ENCODE results near the gene SMIM35.
A peak's percentile ranks its signal among the peaks of the same experiment; 100 is the strongest.

The SMIM35 gene

DNA sequence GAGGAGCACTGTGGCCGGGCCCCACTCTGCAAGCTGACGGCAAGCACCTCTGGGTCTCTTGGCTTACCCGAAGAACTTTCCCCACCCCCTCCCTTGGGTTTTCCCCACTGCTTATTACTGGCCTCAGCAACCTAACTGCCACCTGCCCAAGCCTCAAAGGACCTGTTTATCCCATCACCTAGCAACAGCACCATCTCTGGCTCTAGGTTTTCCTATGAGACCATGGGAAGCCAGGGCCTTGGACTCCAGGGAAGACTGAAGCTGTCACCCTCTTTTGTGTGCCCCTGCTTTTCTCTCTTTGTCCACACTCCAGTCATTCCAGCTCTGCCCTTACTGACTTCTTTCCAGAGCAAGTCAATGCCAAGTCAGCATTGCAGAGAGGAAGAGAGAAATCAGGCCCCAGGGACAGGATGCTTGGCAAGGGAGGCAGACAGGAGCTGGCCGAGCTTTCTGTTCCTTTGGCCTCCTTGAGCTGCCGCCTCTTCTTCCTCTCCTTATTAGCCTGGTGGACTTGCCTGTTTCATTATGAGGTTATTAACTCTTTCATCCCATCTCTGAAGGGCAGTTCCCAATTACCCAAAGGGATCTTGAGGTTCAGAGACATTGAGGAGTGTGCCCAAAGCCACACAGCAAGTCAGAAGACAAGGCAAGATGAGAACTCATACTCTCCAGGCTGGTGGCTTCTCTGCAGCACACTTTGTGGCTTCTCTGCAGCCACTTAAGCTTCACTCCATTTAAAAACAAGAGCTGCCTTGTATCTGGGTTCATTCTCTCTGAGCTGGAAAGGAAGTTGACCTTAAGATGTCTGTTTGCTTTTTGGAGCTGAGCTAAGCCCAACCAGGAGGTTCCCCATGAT lies at the start of gene SMIM35:
Gene SMIM35 (minus strand): TSS at position 51 of the 856 bp plus-strand sequence. CDS start 206 bp downstream, outside the sequence.
- peak; percentile 82 for DNase-seq

DNA sequence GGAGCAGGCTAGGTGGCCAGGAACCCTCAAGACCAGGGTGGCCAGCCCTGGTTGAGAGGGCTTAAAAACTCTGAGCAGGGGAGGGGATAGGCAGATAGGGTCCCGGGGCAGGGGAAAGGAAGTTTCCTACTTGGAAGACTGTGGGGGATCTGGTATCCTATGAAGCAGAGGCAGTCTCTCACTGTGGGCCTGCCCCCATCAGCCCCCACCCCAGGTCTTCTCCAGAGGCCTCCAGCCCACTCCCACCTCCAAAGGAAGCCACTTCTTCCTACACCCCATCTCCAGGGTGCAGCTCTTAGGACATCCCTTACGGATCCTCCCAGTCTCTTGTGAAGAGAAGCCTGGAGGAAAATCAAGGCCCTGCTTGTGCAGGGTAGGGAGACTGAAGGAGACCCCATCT lies 49.6 kb upstream of the SMIM35 start:
- no peak for DNase-seq

DNA sequence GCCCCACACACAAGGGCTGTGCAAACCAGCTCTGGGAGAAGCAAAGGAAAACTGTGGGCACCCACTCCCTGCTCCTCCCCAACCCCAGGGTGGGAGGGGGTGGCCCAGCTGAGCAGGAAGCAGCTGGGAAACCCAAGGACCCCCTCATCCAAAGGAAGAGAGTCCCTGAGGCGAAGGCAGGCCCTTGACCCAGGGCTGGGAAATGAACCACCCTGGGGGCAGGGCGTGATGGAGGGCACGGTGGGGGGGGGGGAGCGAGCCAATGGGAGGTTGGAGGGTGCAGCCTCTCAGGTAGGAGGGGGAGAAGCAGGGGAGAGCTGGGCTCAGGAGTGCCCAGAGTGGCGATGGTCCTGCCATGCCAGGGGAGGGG lies 49.0 kb upstream of the SMIM35 start:
- no peak for DNase-seq

GRCh38 chr11:118135051-118135795 lies 48.5 kb upstream of the SMIM35 start:
- no peak for DNase-seq

GRCh38 chr11:118133816-118134215 lies 47.1 kb upstream of the SMIM35 start:
- DNase-seq, result no peak

DNA sequence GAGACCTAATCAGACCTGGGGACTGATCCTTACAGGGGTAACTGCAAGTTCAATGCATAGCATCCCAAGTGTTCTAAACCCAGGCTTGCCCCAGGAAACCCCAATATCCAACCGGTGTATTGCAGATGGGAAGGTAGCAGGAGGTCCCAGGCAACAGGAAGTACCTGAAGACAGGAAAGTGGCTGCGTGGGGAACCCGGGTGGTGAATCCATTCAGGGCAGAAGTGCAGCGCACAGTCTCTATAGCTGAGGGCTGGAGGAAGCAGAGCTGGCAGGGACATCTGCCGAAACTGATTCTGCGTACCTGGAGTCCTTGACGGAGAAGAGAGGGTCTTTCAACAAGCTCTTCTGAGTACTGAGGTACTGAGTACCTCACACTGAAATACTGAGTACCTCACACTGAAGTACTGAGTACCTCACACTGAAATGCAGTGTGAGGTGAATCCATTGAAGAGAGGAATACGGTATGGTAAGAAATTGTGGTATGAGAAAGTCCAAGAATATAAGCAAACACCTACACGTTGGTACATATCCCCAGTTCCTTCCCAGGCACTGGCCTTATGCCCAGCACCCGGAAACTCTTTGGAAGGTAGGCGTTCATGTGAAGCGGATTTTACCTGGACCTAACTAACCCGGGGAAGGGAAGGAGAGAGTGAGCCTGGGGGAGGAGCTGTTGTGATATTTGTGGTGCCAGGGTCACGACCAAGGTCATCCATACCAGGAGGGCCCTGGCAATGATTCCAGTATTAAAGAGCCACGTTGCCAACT lies 45.8 kb upstream of the SMIM35 start:
- no peak for DNase-seq

- no peak for DNase-seq
Observed at GRCh38 chr11:118129471-118130172, 42.9 kb upstream of the SMIM35 start.

DNA sequence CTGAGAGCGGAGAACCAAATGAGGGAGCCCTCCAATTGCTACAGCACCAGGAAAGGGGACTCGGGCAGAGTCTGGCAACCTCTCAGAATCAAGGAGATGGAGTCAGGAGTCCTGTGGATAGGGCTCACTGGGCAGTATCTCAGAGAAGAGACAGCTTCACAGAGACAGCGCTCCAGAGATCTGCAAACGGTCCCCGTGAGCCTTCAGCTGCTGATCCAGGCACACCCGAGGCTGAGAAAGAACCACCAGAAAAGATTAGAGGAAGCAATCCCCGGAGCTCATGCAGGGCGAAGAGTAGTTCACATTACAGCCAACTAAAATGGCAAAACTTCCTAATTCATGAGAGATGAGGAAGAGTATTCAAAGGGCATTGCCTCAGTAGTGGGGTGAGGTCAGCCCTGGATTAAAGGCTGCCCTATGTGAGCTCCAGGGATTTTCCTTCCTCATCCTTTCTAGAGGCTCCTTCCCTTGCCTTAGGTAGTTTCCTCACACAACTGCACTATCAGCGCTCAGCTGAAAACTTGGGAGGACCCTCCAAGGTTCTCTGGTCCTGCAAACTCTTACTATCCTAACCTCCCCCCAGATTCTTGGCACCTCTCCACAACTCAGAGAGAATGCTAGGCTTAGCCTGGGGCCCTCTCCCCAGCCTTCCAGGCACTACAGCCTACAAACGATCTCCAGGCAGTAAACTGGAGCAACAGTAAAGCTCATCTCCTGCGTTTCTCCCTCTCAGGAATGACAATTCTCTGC lies 42.1 kb upstream of the SMIM35 start:
- DNase-seq, result no peak

DNA sequence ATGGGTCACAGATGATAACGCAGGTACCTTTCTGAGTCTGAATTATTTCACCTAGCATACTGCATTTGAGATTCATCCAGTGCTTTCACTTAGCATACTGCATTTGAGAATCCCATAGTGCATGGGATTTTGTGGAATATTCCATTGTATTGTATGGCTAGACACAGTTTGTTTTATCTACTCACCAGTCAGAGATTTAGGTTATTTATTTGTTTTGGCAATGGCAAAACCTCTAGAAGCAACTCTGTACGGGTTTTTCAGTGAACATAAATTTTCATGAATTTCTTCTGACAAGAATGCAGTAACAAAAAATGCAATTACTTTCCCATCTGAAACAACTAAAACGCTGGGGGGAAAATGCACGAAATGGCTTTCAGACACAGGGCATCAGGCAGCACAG lies 41.5 kb upstream of the SMIM35 start:
- DNase-seq, result no peak

DNA sequence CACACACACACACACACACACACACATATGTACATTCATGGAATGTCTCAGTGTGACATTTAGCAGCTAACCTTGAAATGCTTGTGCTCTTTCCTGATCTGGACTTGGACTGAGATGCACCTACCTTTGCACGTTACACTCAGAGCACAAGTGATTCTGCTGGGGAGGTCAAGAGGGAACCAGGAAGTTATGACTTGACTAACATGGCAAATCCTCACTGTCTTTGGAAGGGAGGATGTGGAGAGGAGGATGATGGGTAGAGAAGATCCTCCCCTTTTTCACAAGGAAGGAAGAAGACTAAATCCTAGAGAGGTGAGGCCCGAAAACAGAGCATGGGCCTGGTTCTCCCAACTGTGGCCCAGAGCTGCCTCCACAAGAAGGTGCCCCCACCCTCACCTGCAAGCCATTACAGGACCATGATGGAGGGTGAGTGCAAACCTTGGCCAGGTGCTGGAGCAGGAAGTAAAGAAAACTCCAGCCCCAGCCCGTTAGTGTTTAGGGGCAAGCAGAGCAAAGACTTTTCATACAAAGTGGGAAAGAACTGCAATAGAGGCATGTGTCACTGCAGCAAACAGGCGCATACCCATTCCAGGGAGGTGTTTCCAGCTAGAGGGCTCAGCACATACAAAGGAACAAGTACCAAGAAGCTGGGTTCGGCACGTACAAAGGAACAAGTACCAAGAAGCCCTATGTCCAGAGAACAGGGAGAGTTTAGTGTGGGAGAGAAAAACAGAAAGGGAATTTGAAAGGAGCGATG lies 39.5 kb upstream of the SMIM35 start:
- no peak for DNase-seq

- DNase-seq, result peak; percentile 39
Observed at GRCh38 chr11:118124929-118125535, 38.3 kb upstream of the SMIM35 start.

- no peak for DNase-seq
Observed at GRCh38 chr11:118120793-118121192, 34.0 kb upstream of the SMIM35 start.

GRCh38 chr11:118117790-118118601 lies 31.2 kb upstream of the SMIM35 start:
- DNase-seq, result no peak

GRCh38 chr11:118115048-118115447 lies 28.3 kb upstream of the SMIM35 start:
- no peak for DNase-seq

DNA sequence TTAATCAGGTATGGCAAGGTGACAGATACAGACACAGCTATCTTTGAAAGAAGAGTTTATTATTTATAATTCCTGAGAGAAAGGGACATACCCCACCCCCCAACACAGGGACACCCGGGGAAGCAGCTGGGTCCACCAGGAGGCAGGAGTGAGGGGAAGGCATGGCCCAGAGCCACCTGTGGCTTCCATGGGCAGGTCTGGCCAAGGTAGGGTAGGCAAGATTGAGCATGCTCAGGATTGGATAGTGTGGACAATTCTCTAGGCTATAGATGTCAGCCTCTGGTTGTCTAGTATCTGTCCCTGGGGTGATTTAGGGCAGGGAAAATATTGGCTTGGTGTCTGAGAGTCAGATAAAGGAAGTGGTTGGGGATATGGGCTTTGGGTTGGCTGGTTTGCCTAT lies 27.5 kb upstream of the SMIM35 start:
- no peak for DNase-seq

GRCh38 chr11:118112711-118113430 lies 26.1 kb upstream of the SMIM35 start:
- DNase-seq, result no peak

- no peak for DNase-seq
Observed at GRCh38 chr11:118111744-118112035, 24.9 kb upstream of the SMIM35 start.

GRCh38 chr11:118111019-118111743 lies 24.4 kb upstream of the SMIM35 start:
- DNase-seq, result no peak

DNA sequence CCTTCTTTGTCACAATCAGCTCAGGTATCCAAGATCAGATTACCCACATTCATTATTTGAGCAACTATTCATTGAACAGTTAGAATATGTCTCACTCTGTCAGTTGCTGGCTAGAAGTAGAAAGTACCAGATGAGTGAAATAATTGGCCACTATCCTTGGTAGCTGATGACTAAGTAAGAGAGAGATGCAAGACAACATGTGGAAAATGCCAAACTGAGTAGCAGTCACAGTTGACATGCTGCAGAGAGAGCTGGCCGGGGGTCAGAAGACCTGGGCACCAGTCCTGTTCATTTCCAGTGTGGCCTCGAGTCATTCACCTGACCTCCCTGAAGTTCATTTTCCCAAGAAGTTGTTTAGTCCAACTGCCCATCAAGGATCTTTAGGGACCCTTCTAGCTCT lies 22.5 kb upstream of the SMIM35 start:
- DNase-seq, result no peak

Data from NCI-H1436 (cell line).